Measurements from ENCODE around the gene CRADD. TPM values are rescaled to one million over a fixed set of nuclear protein-coding genes. Genes with fewer than 3 reads are reported as not detected.

The CRADD gene
- total and polyA plus RNA-seq, 2 donors (not counting 3 experiments of a cell fraction or from before 2014, with no cell fraction given): 11.7 to 14.5 TPM

GRCh38 chr12:93875157-93875556, 198.0 kb downstream of the CRADD start:
- CTCF ChIA-PET: no interaction called here
- POLR2A ChIA-PET: no interaction called here
- no peak for DNase-seq (ENCODE audit: low read depth, low spot score)
- intact Hi-C loops (cut with micrococcal nuclease): no loop called here
- dilution Hi-C loops (cut with MboI; ENCODE audit: extremely low pct_ligation_motif_present, low sequenced_read_pairs): no loop called here
- no peak for TF ChIP-seq GATA2 (IDR thresholded peaks at IDR 0.05; ENCODE audit: insufficient read depth, insufficient read length, low read depth, low read length)
- TF ChIP-seq POLR2A (IDR thresholded peaks at IDR 0.05; ENCODE audit: low read depth, low read length): no peak
- no peak for TF ChIP-seq MYC (IDR thresholded peaks at IDR 0.05; ENCODE audit: low read depth, low read length)
- TF ChIP-seq MAX (IDR thresholded peaks at IDR 0.05; ENCODE audit: insufficient read depth, insufficient read length): no peak
- no peak for TF ChIP-seq FOS (IDR thresholded peaks at IDR 0.05; ENCODE audit: borderline replicate concordance, insufficient read depth, low read length)
- TF ChIP-seq JUN (IDR thresholded peaks at IDR 0.05; ENCODE audit: borderline replicate concordance, insufficient read depth, insufficient read length, low read depth): no peak
- TF ChIP-seq CTCF (IDR thresholded peaks at IDR 0.05; ENCODE audit: extremely low read depth in 1 of 2, insufficient read depth in 1 of 2, low read depth in 1 of 2, low read length in 2 of 2): no peak
- Histone ChIP-seq H3K9me3 (replicated peaks; ENCODE audit: control insufficient read depth, insufficient read depth, low read length) (no peaks in the 10 kb centered on the region), H4K20me1 (replicated peaks; ENCODE audit: control insufficient read depth, extremely low read depth, insufficient read depth, low read length) (no peaks in the 10 kb centered on the region), H3K4me2 (ENCODE audit: insufficient read depth, low read length) (no peak overlapping the region), H3K4me1 (ENCODE audit: control insufficient read depth, extremely low read depth, insufficient read depth, low read length) (no peaks in the 10 kb centered on the region), H3K79me2 (ENCODE audit: control insufficient read depth, insufficient read depth, low read length) (no peaks in the 10 kb centered on the region), H3K4me3 (replicated peaks in 1 of 3; ENCODE audit: insufficient read depth in 1 of 3, low read depth in 1 of 3, low read length in 3 of 3) (no peak overlapping the region), H3K36me3 (ENCODE audit: control insufficient read depth in 2 of 2, extremely low read depth in 1 of 2, insufficient read depth in 2 of 2, low read length in 2 of 2) (no peaks in the 10 kb centered on the region), H2AFZ (ENCODE audit: low read depth, low read length) (no peak overlapping the region), H3K27me3 (ENCODE audit: control insufficient read depth in 2 of 2, insufficient read depth in 2 of 2, low read length in 2 of 2) (no peaks in the 10 kb centered on the region), H3K9ac (replicated peaks; ENCODE audit: extremely low read depth, insufficient read depth, low read length) (no peak overlapping the region), H3K27ac (ENCODE audit: insufficient read depth, low read depth, low read length) (no peak overlapping the region), H3K9me1 (replicated peaks; ENCODE audit: control insufficient read depth, extremely low read depth, insufficient read depth, low read length) (no peaks in the 10 kb centered on the region)
- no peak for FAIRE-seq
- BruUV-seq (replicated peaks): no TSS peak
